ENCODE results near the gene LIPG.
A peak's percentile ranks its signal among the peaks of the same experiment; 100 is the strongest.

LIPG gene

DNA sequence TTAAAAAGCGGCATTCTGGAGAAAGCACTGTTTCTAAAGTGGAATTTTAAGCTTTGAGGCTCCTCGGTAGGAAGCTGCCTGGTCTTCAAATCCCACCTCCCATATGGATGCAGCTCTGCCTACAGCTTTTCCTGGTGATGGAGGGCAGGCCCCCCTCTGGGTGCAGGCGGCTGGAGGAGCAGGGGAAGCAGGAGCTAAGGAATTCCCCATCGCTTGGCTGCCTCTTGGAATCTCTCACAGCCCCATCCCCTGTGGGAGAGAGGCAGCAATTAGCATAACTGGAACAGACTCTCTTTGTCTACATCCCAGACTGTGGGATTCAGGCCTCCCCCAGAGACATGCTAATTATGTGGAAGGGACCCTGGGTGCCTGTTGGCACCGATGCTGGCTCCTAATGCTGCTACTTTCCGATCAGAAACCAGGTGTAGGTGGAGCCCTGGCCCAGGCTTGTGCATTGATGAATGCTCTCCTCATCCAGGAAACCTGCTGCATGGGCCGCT is 51.3 kb downstream of the LIPG start:
- no peak overlapping the region for H3K4me3 ChIP-seq (ENCODE audit: low read depth, low read length)
- peaks cover 18% of the 10 kb centered on the region for H3K4me1 ChIP-seq (ENCODE audit: control insufficient read depth, insufficient read depth, low read length)
- POLR2A ChIA-PET = no interaction called here
- peak overlapping the region; percentile 34 for H3K27ac ChIP-seq (ENCODE audit: extremely low read depth, low read depth, low read length)
- H3K36me3 ChIP-seq (ENCODE audit: control insufficient read depth in 2 of 2, insufficient read depth in 1 of 2, low read length in 2 of 2) = no peaks in the 10 kb centered on the region
- TF ChIP-seq EGR2 (tag by site-specific recombination; IDR thresholded peaks at IDR 0.05; ENCODE audit: low read depth) = peak; percentile 48; the same call in 1 of the 2 replicates
- no peak for TF ChIP-seq ZNF114 (tag by site-specific recombination; IDR thresholded peaks at IDR 0.05)
- peak; percentile 63; the same call in 1 of the 2 replicates for TF ChIP-seq MZF1 (tag by site-specific recombination; IDR thresholded peaks at IDR 0.05; ENCODE audit: borderline replicate concordance)
- TF ChIP-seq ZBTB17 (tag by site-specific recombination; IDR thresholded peaks at IDR 0.05) = 0 out of 2 replicates have a peak, but pooled peaks have one; percentile 10
- TF ChIP-seq ZFHX2 (tag by site-specific recombination; conservative IDR thresholded peaks at IDR 0.05) = peak; percentile 45
- peak; percentile 40; the same call in 1 of the 2 replicates for TF ChIP-seq OSR2 (tag by site-specific recombination; IDR thresholded peaks at IDR 0.05)
- no peak for TF ChIP-seq ZFP41 (tag by site-specific recombination; IDR thresholded peaks at IDR 0.05; ENCODE audit: borderline replicate concordance)
- H3K9me3 ChIP-seq (ENCODE audit: control insufficient read depth, insufficient read depth, low read depth, low read length) = no peaks in the 10 kb centered on the region
- CTCF ChIA-PET = interaction anchor here (0.6 to 2.6 kb wide), 7 partner anchors 8 to 148 kb away, joined by 3 to 12 read pairs (median 3); no protein-coding TSS in a partner anchor

- Histone ChIP-seq H3K9me3 (ENCODE audit: control insufficient read depth, insufficient read depth, low read depth, low read length) (no peaks in the 10 kb centered on the region), H3K36me3 (ENCODE audit: control insufficient read depth in 2 of 2, insufficient read depth in 1 of 2, low read length in 2 of 2) (no peaks in the 10 kb centered on the region), H3K4me1 (ENCODE audit: control insufficient read depth, insufficient read depth, low read length) (peaks cover 16% of the 10 kb centered on the region), H3K27ac (ENCODE audit: extremely low read depth, low read depth, low read length) (peak overlapping the region; percentile 34), H3K4me3 (ENCODE audit: low read depth, low read length) (no peak overlapping the region)
- ChIA-PET CTCF (interaction anchor here (0.6 to 2.6 kb wide), 6 partner anchors 8 to 331 kb away, joined by 3 to 12 read pairs (median 4); no protein-coding TSS in a partner anchor), POLR2A (no interaction called here)
- no peak for TF ChIP-seq ZNF777 (tag by site-specific recombination; IDR thresholded peaks at IDR 0.05; ENCODE audit: borderline replicate concordance)
- peak; percentile 24; the same call in 1 of the 2 replicates for TF ChIP-seq ZNF335 (tag by site-specific recombination; conservative IDR thresholded peaks at IDR 0.05)
- TF ChIP-seq ZNF391 (tag by site-specific recombination; IDR thresholded peaks at IDR 0.05; ENCODE audit: borderline replicate concordance, low read depth) = no peak
- no peak for TF ChIP-seq YY2 (tag by site-specific recombination; IDR thresholded peaks at IDR 0.05)
- TF ChIP-seq OSR2 (tag by site-specific recombination; IDR thresholded peaks at IDR 0.05) = 0 out of 2 replicates have a peak, but pooled peaks have one; percentile 7
- TF ChIP-seq, protein P1, sequence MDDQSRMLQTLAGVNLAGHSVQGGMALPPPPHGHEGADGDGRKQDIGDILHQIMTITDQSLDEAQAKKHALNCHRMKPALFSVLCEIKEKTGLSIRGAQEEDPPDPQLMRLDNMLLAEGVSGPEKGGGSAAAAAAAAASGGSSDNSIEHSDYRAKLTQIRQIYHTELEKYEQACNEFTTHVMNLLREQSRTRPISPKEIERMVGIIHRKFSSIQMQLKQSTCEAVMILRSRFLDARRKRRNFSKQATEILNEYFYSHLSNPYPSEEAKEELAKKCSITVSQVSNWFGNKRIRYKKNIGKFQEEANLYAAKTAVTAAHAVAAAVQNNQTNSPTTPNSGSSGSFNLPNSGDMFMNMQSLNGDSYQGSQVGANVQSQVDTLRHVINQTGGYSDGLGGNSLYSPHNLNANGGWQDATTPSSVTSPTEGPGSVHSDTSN (CRISPR knock-in tag; IDR thresholded peaks at IDR 0.05) = no peak
- no peak for TF ChIP-seq ZNF623 (tag by site-specific recombination; IDR thresholded peaks at IDR 0.05)
- no peak for TF ChIP-seq ZSCAN23 (tag by site-specific recombination; IDR thresholded peaks at IDR 0.05)
- TF ChIP-seq ZNF23 (tag by site-specific recombination; IDR thresholded peaks at IDR 0.05; ENCODE audit: borderline replicate concordance) = no peak
- no peak for TF ChIP-seq HOXA7 (CRISPR knock-in tag; IDR thresholded peaks at IDR 0.05; ENCODE audit: borderline replicate concordance)
- TF ChIP-seq, protein P2, sequence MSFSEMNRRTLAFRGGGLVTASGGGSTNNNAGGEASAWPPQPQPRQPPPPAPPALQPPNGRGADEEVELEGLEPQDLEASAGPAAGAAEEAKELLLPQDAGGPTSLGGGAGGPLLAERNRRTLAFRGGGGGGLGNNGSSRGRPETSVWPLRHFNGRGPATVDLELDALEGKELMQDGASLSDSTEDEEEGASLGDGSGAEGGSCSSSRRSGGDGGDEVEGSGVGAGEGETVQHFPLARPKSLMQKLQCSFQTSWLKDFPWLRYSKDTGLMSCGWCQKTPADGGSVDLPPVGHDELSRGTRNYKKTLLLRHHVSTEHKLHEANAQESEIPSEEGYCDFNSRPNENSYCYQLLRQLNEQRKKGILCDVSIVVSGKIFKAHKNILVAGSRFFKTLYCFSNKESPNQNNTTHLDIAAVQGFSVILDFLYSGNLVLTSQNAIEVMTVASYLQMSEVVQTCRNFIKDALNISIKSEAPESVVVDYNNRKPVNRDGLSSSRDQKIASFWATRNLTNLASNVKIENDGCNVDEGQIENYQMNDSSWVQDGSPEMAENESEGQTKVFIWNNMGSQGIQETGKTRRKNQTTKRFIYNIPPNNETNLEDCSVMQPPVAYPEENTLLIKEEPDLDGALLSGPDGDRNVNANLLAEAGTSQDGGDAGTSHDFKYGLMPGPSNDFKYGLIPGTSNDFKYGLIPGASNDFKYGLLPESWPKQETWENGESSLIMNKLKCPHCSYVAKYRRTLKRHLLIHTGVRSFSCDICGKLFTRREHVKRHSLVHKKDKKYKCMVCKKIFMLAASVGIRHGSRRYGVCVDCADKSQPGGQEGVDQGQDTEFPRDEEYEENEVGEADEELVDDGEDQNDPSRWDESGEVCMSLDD (tag by site-specific recombination; IDR thresholded peaks at IDR 0.05) = no peak
- TF ChIP-seq ZNF521 (tag by site-specific recombination; IDR thresholded peaks at IDR 0.05) = no peak
- TF ChIP-seq ZNF133 (tag by site-specific recombination; IDR thresholded peaks at IDR 0.05) = no peak
- TF ChIP-seq ZNF624 (tag by site-specific recombination; IDR thresholded peaks at IDR 0.05) = no peak
- no peak for TF ChIP-seq ZNF48 (tag by site-specific recombination; IDR thresholded peaks at IDR 0.05)
- TF ChIP-seq ZIC2 (tag by site-specific recombination; IDR thresholded peaks at IDR 0.05) = peak; percentile 93
- TF ChIP-seq KLF17 (tag by site-specific recombination; IDR thresholded peaks at IDR 0.05) = no peak
- TF ChIP-seq, protein P3, sequence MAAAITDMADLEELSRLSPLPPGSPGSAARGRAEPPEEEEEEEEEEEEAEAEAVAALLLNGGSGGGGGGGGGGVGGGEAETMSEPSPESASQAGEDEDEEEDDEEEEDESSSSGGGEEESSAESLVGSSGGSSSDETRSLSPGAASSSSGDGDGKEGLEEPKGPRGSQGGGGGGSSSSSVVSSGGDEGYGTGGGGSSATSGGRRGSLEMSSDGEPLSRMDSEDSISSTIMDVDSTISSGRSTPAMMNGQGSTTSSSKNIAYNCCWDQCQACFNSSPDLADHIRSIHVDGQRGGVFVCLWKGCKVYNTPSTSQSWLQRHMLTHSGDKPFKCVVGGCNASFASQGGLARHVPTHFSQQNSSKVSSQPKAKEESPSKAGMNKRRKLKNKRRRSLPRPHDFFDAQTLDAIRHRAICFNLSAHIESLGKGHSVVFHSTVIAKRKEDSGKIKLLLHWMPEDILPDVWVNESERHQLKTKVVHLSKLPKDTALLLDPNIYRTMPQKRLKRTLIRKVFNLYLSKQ (tag by site-specific recombination; IDR thresholded peaks at IDR 0.05; ENCODE audit: borderline replicate concordance) = no peak
- no peak for TF ChIP-seq ZNF670 (tag by site-specific recombination; IDR thresholded peaks at IDR 0.05; ENCODE audit: low read depth)
- no peak for TF ChIP-seq ZNF548 (tag by site-specific recombination; IDR thresholded peaks at IDR 0.05)
- no peak for TF ChIP-seq ZBTB20 (tag by site-specific recombination; IDR thresholded peaks at IDR 0.05)
- TF ChIP-seq YY1 (tag by site-specific recombination; IDR thresholded peaks at IDR 0.05) = no peak
- TF ChIP-seq ZNF843 (tag by site-specific recombination; IDR thresholded peaks at IDR 0.05) = no peak
- no peak for TF ChIP-seq ZNF404 (tag by site-specific recombination; IDR thresholded peaks at IDR 0.05)
Measured at GRCh38 chr18:49613641-49614151, 51.8 kb downstream of the LIPG start.
